Mesenteric fat pad (tissue), 1 donor: ENCODE results near the gene ZP3. TPM values are rescaled to one million over a fixed set of nuclear protein-coding genes. Genes with fewer than 3 reads are reported as not detected.
"Not testable (repeated sequence)": the region's sequence is repeated elsewhere in the genome, so short reads cannot be mapped to it uniquely, and the experiment has no call there.

Experiments
- DNase-seq: peaks from one replicate; pipeline ENCODE4 v3.0.0-alpha.2; 2020; ENCODE audit warnings: low spot score
- total RNA-seq: library from RNA; stranded (reverse); fragmentation: NEBNext Ultra II Directional; extraction: Animal tissue kit (Norgen Biotek cat#: 25700); gene quantifications from one replicate; pipeline ENCODE4 v1.2.1, GENCODE V29; 2021
- donor health status: DM: yes; HTN: yes; CAD: no.

The ZP3 gene
- total RNA-seq, 1 donor from 2014 or later = 0.87 TPM

DNA sequence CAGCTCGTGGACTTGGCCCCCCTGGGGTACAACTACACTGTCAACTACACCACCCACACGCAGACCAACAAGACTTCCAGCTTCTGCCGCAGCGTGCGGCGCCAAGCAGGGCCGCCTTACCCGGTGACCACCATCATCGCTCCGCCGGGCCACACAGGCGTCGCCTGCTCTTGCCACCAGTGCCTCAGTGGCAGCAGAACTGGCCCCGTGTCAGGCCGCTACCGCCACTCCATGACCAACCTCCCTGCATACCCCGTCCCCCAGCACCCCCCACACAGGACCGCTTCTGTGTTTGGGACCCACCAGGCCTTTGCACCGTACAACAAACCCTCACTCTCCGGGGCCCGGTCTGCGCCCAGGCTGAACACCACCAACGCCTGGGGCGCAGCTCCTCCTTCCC is 57.9 kb downstream of the ZP3 start:
- DNase-seq = not testable (repeated sequence)

DNA sequence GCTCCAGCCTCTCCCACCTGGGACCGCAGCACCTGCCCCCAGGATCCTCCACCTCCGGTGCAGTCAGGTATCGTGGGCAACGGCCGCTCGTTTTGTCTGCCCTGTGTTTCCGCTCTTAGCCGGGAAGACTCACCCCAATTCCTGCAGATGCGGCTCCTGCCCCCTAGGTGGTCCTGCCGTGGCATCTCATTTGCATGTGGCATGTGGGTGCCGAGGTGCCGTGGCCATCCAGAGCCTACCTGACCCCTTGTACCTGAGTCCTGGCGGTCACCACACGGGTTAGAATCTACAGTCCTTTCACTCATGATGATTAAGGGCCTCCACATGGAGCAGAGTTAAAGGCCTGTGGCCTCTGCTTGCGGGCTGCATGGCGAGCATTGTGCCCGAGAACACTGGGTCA is 58.3 kb downstream of the ZP3 start:
- not testable (repeated sequence) for DNase-seq

DNA sequence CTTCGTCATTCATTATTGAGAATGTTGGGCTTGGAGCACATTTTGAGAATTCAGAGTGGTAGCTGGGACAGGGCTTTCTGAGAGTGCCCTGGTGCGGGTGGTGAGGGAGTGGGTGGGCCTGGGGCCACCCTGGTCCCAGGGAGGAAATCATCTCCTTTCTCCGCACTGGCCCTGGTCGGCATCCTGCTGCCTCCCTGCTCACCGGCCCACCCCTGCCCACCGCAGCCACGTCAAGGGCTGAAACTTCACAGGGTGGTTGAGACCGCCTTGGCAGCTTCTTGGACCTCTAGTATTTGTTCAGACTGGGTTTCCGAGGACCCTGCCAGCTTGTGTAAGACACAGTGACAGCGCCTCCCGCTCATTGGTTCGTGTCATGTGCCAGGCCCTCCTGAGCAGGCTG is 59.7 kb downstream of the ZP3 start:
- not testable (repeated sequence) for DNase-seq

DNA sequence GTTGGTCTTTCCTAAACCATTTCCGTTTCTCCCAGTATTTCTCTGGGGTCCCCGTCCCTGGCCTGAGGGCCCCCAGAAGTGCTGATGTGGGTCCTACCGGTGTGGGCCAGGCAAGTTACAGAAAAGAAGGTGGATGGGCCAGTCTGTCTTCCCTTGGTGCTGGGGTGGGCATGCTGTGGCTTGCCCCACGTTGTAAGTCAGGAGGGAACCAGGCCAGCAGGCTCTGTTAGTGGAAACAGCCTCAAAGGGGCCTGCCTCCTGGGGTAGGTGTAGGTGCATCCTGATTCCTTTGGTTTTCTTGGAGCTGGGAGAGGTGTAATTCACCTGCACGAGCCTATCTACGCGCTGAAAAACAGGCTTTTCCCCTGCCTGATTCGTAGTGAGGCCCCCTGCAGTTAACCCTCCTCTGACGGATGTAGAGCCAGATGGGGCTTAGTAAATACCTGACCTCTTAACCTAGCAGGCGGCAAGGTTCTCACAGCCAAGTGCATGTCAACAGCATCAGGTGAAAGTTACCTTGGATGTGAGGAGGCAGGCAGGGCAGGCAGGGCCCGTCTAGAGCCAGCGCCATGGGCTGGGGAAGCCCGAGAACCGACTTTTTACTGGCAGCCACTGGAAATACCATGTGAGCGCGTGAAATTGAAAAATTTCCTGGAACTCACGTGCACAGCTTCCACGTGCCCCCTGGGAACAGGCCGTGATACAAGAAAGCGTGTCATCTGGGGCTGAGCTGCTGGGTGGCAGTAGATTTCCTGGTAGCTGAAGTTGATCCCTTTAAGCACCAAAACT is 61.3 kb downstream of the ZP3 start:
- not testable (repeated sequence) for DNase-seq

DNA sequence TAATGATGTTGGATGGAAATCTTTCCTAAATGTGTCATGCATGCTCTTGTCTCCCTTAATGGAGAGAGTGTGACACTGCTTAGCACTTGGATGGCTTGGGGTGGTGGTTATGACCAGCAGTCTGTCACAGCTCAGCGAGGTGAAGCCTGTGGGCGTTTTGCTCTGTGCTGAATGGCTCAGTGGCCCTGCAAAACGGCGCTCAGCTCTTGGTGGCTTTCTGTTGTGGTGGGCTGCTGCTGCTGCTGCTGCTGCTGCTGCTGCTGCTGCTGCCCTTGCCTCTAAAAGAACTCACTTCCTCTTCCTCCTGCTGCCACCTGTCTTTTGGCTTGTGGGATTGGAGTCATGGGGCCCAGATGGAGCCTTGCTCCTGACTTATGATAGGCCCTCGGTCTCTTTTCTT is 61.9 kb downstream of the ZP3 start:
- DNase-seq = not testable (repeated sequence)

DNA sequence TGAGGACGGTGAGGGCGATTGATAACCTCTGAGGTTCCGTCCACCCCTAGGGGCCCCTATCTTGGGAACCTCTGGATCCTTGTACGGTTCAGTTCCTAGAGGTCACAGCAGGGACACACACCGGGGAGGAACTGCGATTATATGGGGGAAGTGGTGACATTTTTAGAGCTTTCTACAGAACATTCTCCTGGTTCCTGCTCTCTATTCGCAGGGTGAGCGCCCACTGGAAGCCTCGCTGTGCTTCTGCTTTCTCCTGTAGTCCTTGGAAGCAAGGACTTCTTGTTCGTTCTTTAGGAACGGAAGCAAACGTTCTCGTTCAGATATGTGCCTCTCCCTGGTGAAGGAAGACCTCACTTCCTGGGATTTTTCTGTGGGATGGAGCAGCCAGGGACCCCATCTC is 63.2 kb downstream of the ZP3 start:
- DNase-seq = not testable (repeated sequence)

Other genes starting within 250 kb of the ZP3 start
- 4.8 TPM for gene SRRM3, start 223.1 kb upstream of the ZP3 start, total RNA-seq
- 813 TPM for gene HSPB1, start 122.3 kb upstream of the ZP3 start, total RNA-seq
- 297 TPM for gene YWHAG, start 66.0 kb upstream of the ZP3 start, total RNA-seq
- gene SSC4D, start 15.3 kb upstream of the ZP3 start, total RNA-seq = 3.7 TPM
- gene DTX2, start 36.8 kb downstream of the ZP3 start, total RNA-seq = 35.0 TPM
- gene UPK3B, start 85.6 kb downstream of the ZP3 start, total RNA-seq = 1.9 TPM
- gene SPDYE16, start 118.3 kb downstream of the ZP3 start, total RNA-seq = not detected
- gene POMZP3, start 202.3 kb downstream of the ZP3 start, total RNA-seq = 9.8 TPM